H9 (cell line): ENCODE measurements around the gene QRICH2. TPM values are rescaled to one million over a fixed set of nuclear protein-coding genes. Genes with fewer than 3 reads are reported as not detected.
"Not testable (repeated sequence)": the region's sequence is repeated elsewhere in the genome, so short reads cannot be mapped to it uniquely, and the experiment has no call there.

Source experiments
- DNase-seq: peaks from one replicate; pipeline ENCODE4 v3.0.0-alpha.2; 2017
- H2AFZ ChIP-seq: one replicate; pipeline ENCODE4 v1.6.1; 2013; ENCODE audit warnings: mild to moderate bottlenecking, low read length, control low read depth, moderate library complexity
- H2AK5ac ChIP-seq: 2 replicates; pipeline ENCODE4 v1.6.1; 2013; ENCODE audit warnings: low read length, control low read depth, mixed read lengths; ENCODE audit not compliant: insufficient read length
- H2BK120ac ChIP-seq: one replicate; pipeline ENCODE4 v1.6.1; 2013; ENCODE audit warnings: low read depth, mild to moderate bottlenecking, low read length, control low read depth, inconsistent platforms; ENCODE audit not compliant: poor library complexity, severe bottlenecking
- H2BK12ac ChIP-seq: 2 replicates; pipeline ENCODE4 v1.6.1; 2013; ENCODE audit warnings: low read length, control low read depth, mixed read lengths, low read depth; ENCODE audit not compliant: insufficient read length
- H2BK15ac ChIP-seq: 2 replicates; pipeline ENCODE4 v1.6.1; 2013; ENCODE audit warnings: low read depth, low read length, control low read depth
- H2BK20ac ChIP-seq: one replicate; pipeline ENCODE4 v1.6.1; 2013; ENCODE audit warnings: low read depth, mild to moderate bottlenecking, low read length, control low read depth, inconsistent platforms; ENCODE audit not compliant: poor library complexity, severe bottlenecking
- H2BK5ac ChIP-seq: 2 replicates; pipeline ENCODE4 v1.6.1; 2013; ENCODE audit warnings: low read length, control low read depth, mixed read lengths; ENCODE audit not compliant: insufficient read length
- H3K14ac ChIP-seq: 2 replicates; pipeline ENCODE4 v1.6.1; 2013; ENCODE audit warnings: low read length, control low read depth; ENCODE audit not compliant: insufficient read depth
- H3K18ac ChIP-seq: 2 replicates; pipeline ENCODE4 v1.6.1; 2013; ENCODE audit warnings: low read depth, mild to moderate bottlenecking, mixed read lengths, low read length, control low read depth; ENCODE audit not compliant: insufficient read length
- H3K23ac ChIP-seq: 2 replicates; pipeline ENCODE4 v1.6.1; 2013; ENCODE audit warnings: low read length, control low read depth, mixed read lengths, low read depth; ENCODE audit not compliant: insufficient read length
- H3K23me2 ChIP-seq: 2 replicates; pipeline ENCODE4 v1.6.1; 2013; ENCODE audit warnings: low read depth, mild to moderate bottlenecking, mixed read lengths, low read length, control low read depth; ENCODE audit not compliant: insufficient read length, poor library complexity, severe bottlenecking
- H3K27ac ChIP-seq: 2 replicates; pipeline ENCODE4 v1.5.1; 2013; ENCODE audit warnings: low read length, control low read depth, mixed read lengths, low read depth; ENCODE audit not compliant: insufficient read length
- H3K27me3 ChIP-seq: 2 replicates; pipeline ENCODE4 v1.6.1; 2013; ENCODE audit warnings: low read length, control low read depth, inconsistent platforms; ENCODE audit not compliant: insufficient read depth
- H3K4ac ChIP-seq: 2 replicates; pipeline ENCODE4 v1.6.1; 2013; ENCODE audit warnings: low read depth, mild to moderate bottlenecking, control low read depth, inconsistent platforms, low read length, moderate library complexity
- H3K4me1 ChIP-seq: 2 replicates; pipeline ENCODE4 v1.6.1; 2013; ENCODE audit warnings: low read length, control low read depth, inconsistent platforms; ENCODE audit not compliant: insufficient read depth
- H3K4me2 ChIP-seq: 2 replicates; pipeline ENCODE4 v1.6.1; 2013; ENCODE audit warnings: low read length, control low read depth, mixed read lengths; ENCODE audit not compliant: insufficient read length, insufficient read depth
- H3K56ac ChIP-seq: 2 replicates; pipeline ENCODE4 v1.6.1; 2013; ENCODE audit warnings: low read depth, mild to moderate bottlenecking, mixed read lengths, low read length, control low read depth; ENCODE audit not compliant: insufficient read length
- H3K79me1 ChIP-seq: 2 replicates; pipeline ENCODE4 v1.6.1; 2013; ENCODE audit warnings: low read depth, mild to moderate bottlenecking, moderate library complexity, low read length, control low read depth, inconsistent platforms; ENCODE audit not compliant: insufficient read depth, poor library complexity, severe bottlenecking
- H3K79me2 ChIP-seq: 2 replicates; pipeline ENCODE4 v1.6.1; 2013; ENCODE audit warnings: low read length, control low read depth, inconsistent platforms; ENCODE audit not compliant: insufficient read depth
- H3K9ac ChIP-seq: 2 replicates; pipeline ENCODE4 v1.6.1; 2013; ENCODE audit warnings: low read length, control low read depth, mixed read lengths; ENCODE audit not compliant: insufficient read length; ENCODE audit errors: extremely low read depth
- H3K9me3 ChIP-seq: one replicate; pipeline ENCODE4 v1.6.1; 2013; ENCODE audit warnings: low read depth, low read length, inconsistent platforms; ENCODE audit not compliant: control insufficient read depth
- H3T11ph ChIP-seq: one replicate; pipeline ENCODE4 v1.6.1; 2013; ENCODE audit warnings: mild to moderate bottlenecking, low read length, control low read depth, inconsistent platforms
- H4K20me1 ChIP-seq: one replicate; pipeline ENCODE4 v1.6.1; 2013; ENCODE audit not compliant: control insufficient read depth, insufficient read length, insufficient read depth
- H4K5ac ChIP-seq: 2 replicates; pipeline ENCODE4 v1.6.1; 2013; ENCODE audit warnings: low read depth, mild to moderate bottlenecking, mixed read lengths, low read length, control low read depth; ENCODE audit not compliant: insufficient read length
- H4K8ac ChIP-seq: replicated peaks from 2 replicates; pipeline ENCODE4 v1.6.1; 2013; ENCODE audit warnings: low read length, control low read depth, mixed read lengths, low read depth; ENCODE audit not compliant: insufficient read length
- H4K91ac ChIP-seq: 2 replicates; pipeline ENCODE4 v1.6.1; 2013; ENCODE audit warnings: low read depth, mild to moderate bottlenecking, moderate library complexity, mixed read lengths, low read length, control low read depth; ENCODE audit not compliant: insufficient read length
- H3K27ac Mint-ChIP-seq, 3 experiments: 2 replicates in 2 of 3; 3 replicates in 1 of 3; pipeline ENCODE4 v1.8.0; 2020 to 2021; ENCODE audit warnings: mixed read lengths in 3 of 3, mild to moderate bottlenecking in 1 of 3, moderate library complexity in 1 of 3
- H3K27me3 Mint-ChIP-seq: 2 replicates; pipeline ENCODE4 v1.8.0; 2021; ENCODE audit warnings: low read depth, mild to moderate bottlenecking, moderate library complexity, mixed read lengths
- H3K36me3 Mint-ChIP-seq, 3 experiments: 2 replicates in 2 of 3; 3 replicates in 1 of 3; pipeline ENCODE4 v1.8.0; 2020 to 2021; ENCODE audit warnings: low read depth in 3 of 3, mixed read lengths in 3 of 3; ENCODE audit not compliant: insufficient read depth in 1 of 3
- H3K4me1 Mint-ChIP-seq, 2 experiments: 2 replicates each; pipeline ENCODE4 v1.8.0; 2020; ENCODE audit warnings: mixed read lengths in 2 of 2
- H3K4me3 Mint-ChIP-seq, 2 experiments: 2 replicates in 1 of 2; 3 replicates in 1 of 2; pipeline ENCODE4 v1.8.0; 2020 to 2021; ENCODE audit warnings: mild to moderate bottlenecking in 2 of 2, mixed read lengths in 2 of 2, moderate library complexity in 1 of 2
- H3K9me3 Mint-ChIP-seq, 2 experiments: 2 replicates in 1 of 2; 3 replicates in 1 of 2; pipeline ENCODE4 v1.8.0; 2020; ENCODE audit warnings: mild to moderate bottlenecking in 2 of 2, mixed read lengths in 2 of 2, moderate library complexity in 1 of 2
- WGBS: extraction: QIAGEN DNeasy Blood & Tissue Kit; methylation state at CpG from one replicate; pipeline ENCODE4 v1.1.7; 2013; ENCODE audit warnings: missing lambda C conversion rate, low lambda C conversion rate, mixed read lengths; ENCODE audit not compliant: insufficient read length; ENCODE audit errors: extremely low coverage; 5-methylcytosine and 5-hydroxymethylcytosine counted together
- total RNA-seq: library from RNA; stranded (reverse); gene quantifications from 2 replicates; pipeline ENCODE4 v1.2.1, GENCODE V29; 2021
- TF ChIP-seq, protein P1 (sequence below): fragments of 200-600 bp; sonication (generic); conservative IDR thresholded peaks from 3 replicates; pipeline ENCODE4 v1.8.0; 2021; ENCODE audit warnings: antibody characterized with exemption, mild to moderate bottlenecking

Gene QRICH2
- total RNA-seq, 1 experiment from 2014 or later = 3.2 TPM

DNA sequence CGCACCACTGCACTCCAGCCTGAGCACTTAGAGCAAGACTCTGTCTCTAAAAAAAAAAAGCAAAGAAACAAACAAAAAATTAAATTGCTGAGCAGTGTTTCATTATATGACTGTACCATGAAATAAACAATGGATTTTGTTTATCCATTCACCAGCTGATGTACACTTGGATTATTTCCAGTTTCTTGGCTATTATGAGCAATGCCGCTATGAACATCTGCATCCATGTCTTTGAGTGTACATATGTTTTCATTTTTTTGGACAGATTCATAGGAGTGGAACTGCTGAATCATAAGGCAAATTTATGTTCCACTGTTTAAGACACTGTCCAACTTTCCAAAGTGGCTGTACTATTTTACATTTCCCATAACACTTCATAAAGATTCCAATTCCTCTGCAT is 75.7 kb downstream of the QRICH2 start:
- Mint-ChIP-seq H3K27ac (no peak overlapping the region), H3K36me3 (no peaks in the 10 kb centered on the region), H3K4me3 (no peak overlapping the region), H3K27me3 (peaks cover 22% of the 10 kb centered on the region), H3K4me1 (peaks cover 3 to 5% of the 10 kb centered on the region in 2 experiments; a peak in 1 of 4 replicates), H3K9me3 (no peaks in the 10 kb centered on the region)
- no peak overlapping the region for H2BK15ac ChIP-seq
- no peak overlapping the region for H2BK120ac ChIP-seq
- no CpG with 5 or more reads among the region's 2 CpGs for WGBS
- no peaks in the 10 kb centered on the region for H3K79me2 ChIP-seq
- H3K4ac ChIP-seq = no peak overlapping the region
- H3K14ac ChIP-seq = no peak overlapping the region
- H2AFZ ChIP-seq = no peak overlapping the region
- no peak overlapping the region for H3K18ac ChIP-seq
- no peaks in the 10 kb centered on the region for H3K23me2 ChIP-seq
- H3K27me3 ChIP-seq = no peaks in the 10 kb centered on the region
- H3T11ph ChIP-seq = no peak overlapping the region
- H3K79me1 ChIP-seq = no peaks in the 10 kb centered on the region
- no peak for DNase-seq
- no peak overlapping the region for H3K9ac ChIP-seq
- no peak overlapping the region for H2BK12ac ChIP-seq
- H4K5ac ChIP-seq = no peak overlapping the region
- no peaks in the 10 kb centered on the region for H3K4me1 ChIP-seq
- H3K23ac ChIP-seq = no peak overlapping the region
- no peak overlapping the region for H2BK20ac ChIP-seq
- no peak overlapping the region for H3K56ac ChIP-seq
- no peaks in the 10 kb centered on the region for H4K20me1 ChIP-seq
- TF ChIP-seq, protein P1, sequence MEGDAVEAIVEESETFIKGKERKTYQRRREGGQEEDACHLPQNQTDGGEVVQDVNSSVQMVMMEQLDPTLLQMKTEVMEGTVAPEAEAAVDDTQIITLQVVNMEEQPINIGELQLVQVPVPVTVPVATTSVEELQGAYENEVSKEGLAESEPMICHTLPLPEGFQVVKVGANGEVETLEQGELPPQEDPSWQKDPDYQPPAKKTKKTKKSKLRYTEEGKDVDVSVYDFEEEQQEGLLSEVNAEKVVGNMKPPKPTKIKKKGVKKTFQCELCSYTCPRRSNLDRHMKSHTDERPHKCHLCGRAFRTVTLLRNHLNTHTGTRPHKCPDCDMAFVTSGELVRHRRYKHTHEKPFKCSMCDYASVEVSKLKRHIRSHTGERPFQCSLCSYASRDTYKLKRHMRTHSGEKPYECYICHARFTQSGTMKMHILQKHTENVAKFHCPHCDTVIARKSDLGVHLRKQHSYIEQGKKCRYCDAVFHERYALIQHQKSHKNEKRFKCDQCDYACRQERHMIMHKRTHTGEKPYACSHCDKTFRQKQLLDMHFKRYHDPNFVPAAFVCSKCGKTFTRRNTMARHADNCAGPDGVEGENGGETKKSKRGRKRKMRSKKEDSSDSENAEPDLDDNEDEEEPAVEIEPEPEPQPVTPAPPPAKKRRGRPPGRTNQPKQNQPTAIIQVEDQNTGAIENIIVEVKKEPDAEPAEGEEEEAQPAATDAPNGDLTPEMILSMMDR = no peak
- H3K27ac ChIP-seq = no peak overlapping the region
- H4K8ac ChIP-seq = no peak overlapping the region
- H2AK5ac ChIP-seq = no peak overlapping the region
- no peak overlapping the region for H4K91ac ChIP-seq
- no peaks in the 10 kb centered on the region for H3K9me3 ChIP-seq
- no peak overlapping the region for H2BK5ac ChIP-seq
- no peak overlapping the region for H3K4me2 ChIP-seq

DNA sequence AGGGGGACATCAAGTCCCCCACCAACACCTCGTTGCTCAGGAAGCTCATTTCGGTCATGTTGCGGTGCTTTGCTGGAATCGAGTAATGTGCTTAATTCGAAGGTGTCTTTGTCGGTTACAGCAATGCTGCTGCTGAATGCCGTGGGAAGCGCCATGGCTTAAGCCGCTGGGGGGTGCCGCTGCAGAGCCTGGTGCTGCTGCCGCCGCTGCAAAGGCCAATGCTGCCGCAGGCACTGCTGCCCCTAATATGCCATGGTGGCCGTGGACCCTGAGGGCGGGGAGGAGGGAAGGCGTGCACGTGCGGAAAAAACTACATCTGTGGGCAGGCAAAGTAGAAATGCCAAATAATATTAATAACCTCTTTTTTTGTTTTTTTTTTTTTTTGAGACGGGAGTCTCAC is 81.3 kb downstream of the QRICH2 start:
- not testable (repeated sequence) for H3K9me3 ChIP-seq, H3K27ac ChIP-seq, H2BK20ac ChIP-seq, H3K79me1 ChIP-seq, H2BK15ac ChIP-seq, H3K4me1 Mint-ChIP-seq, H3K23me2 ChIP-seq, H3K4ac ChIP-seq, H4K5ac ChIP-seq, H4K8ac ChIP-seq, H3K4me2 ChIP-seq, H4K91ac ChIP-seq, DNase-seq, H3K9ac ChIP-seq, H3K27me3 ChIP-seq, H3K23ac ChIP-seq, H2BK5ac ChIP-seq, H3K56ac ChIP-seq, H3K27ac Mint-ChIP-seq, H2AK5ac ChIP-seq, H3K9me3 Mint-ChIP-seq, H3K18ac ChIP-seq, H2BK12ac ChIP-seq, H3K36me3 Mint-ChIP-seq, H4K20me1 ChIP-seq, H3K4me3 Mint-ChIP-seq, H3T11ph ChIP-seq, H2AFZ ChIP-seq, H3K4me1 ChIP-seq, H3K79me2 ChIP-seq, H3K14ac ChIP-seq, H2BK120ac ChIP-seq
- peaks cover 12% of the 10 kb centered on the region for H3K27me3 Mint-ChIP-seq
- WGBS = no CpG with 5 or more reads among the region's 19 CpGs
